Stimulated activated CD8-positive, alpha-beta memory T cell treated with anti-CD3 and anti-CD28 coated beads, Interleukin-7, amount 100 ng/mL, for 48 hours (primary cell): ENCODE measurements around the gene CTAGE6.
"Not testable (repeated sequence)": the region's sequence is repeated elsewhere in the genome, so short reads cannot be mapped to it uniquely, and the experiment has no call there.

Source experiments
- DNase-seq, 2 donors: peaks; one replicate each; pipeline ENCODE4 v3.0.0-alpha.2; 2020; ENCODE audit warnings: low read depth in 1 of 2; ENCODE audit errors: extremely low read depth in 1 of 2

Gene CTAGE6

GRCh38 chr7:143715543-143716193, 41.8 kb downstream of the CTAGE6 start:
- not testable (repeated sequence) for DNase-seq

- not testable (repeated sequence) for DNase-seq
These were observed 42.7 kb downstream of the CTAGE6 start for GRCh38 chr7:143714581-143715454.

GRCh38 chr7:143712381-143712780, 45.1 kb downstream of the CTAGE6 start:
- DNase-seq, result not testable (repeated sequence)

- not testable (repeated sequence) for DNase-seq
These were observed 45.7 kb downstream of the CTAGE6 start for GRCh38 chr7:143711727-143712324.

- not testable (repeated sequence) for DNase-seq
These were observed 47.6 kb downstream of the CTAGE6 start for GRCh38 chr7:143709895-143710294.
